ENCODE measurements around the gene RXRG. TPM values are rescaled to one million over a fixed set of nuclear protein-coding genes. Genes with fewer than 3 reads are reported as not detected.

RXRG gene
- 9.2 TPM for total RNA-seq

DNA sequence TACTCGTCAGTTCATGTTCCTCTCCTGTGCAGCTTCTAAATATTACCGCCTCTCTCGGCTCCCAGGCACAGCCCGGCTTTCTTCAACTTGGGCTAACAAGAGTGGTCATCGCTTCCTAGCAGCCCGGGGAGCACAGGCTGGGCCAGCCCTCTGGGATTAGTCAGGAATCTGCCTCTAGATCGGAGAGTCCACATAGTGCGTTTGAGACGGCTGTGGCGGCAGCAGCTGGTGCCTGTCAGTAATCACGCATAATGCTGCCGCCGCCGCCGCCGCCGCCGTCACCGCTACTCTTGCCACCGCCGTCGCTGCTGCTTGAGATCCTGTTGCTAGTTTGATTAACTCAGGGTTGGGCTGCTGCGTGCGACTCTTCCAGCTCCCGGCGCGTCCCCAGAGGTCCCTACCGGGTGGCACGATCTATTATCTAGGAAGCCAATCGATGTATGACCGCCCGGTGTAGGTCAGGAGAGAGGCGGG is at the start of gene RXRG:
Gene RXRG (minus strand): TSS at position 230 of the 474 bp plus-strand sequence. CDS start 233 bp downstream, outside the sequence.

DNA sequence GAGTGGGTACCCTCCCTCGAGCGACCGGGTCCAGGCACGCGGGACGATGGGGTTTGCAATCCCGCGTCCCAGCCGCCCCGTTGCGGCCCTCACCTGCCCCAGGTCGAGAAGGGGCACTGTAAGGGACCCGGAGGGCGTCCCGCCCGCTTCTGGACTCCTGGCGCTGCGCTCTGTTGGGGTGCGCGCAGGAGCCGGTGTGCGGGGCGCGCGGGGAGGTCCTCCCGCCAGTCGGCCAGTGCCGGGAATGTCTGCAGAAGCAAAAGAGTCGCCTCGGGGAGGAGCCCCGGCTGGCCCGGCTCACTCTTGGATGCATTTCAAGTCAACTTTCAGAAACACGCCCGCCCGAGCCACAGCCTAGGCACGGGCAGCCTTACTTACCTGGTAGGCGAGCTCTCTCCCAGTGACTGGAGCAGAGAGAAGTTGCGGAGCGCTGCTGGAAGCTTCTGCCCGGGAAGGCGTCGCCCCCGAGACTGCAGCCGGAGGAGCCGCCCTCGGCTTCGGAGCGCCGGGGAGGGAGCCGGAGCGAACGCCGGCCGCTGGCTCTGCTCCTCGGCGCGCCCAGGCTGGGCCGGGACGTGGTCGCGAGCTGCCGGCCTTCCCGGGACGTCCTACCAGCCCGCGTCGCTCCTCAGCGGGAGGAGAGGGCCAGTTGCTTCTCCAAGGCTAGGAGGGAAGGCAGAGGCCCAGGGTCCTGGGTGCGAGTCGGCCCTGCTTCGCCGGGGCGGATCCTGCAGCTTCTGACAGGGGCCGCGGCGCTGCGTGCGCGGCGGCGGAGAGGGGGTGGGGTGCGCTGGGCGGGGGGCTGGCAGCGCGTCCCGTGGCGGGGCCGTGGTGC is 88.7 kb downstream of the RXRG start, which contains the start of gene LMX1A:
Gene LMX1A (minus strand): TSS at position 739 of the 835 bp plus-strand sequence. CDS start 1,156 bp downstream, outside the sequence.

Other genes starting within 250 kb of the RXRG start
- gene LMX1A, start 88.4 kb downstream of the RXRG start, total RNA-seq = 0.12 TPM
- not detected for gene LRRC52, start 98.9 kb upstream of the RXRG start, total RNA-seq
- 169 TPM for gene MGST3, start 186.1 kb upstream of the RXRG start, total RNA-seq